A549 (cell line): ENCODE data around the gene SINHCAF. TPM values are rescaled to one million over a fixed set of nuclear protein-coding genes. Genes with fewer than 3 reads are reported as not detected.

Experiments used
- ATAC-seq, 2 experiments: fragments of 200-7000 bp in 1 of 2; fragments of >200 bp in 1 of 2; cut with Nextera tagmentation in 1 of 2; cut with Tn5 transposase in 1 of 2; 3 replicates each; pipeline versions ENCODE4 v1.8.0 to v1.9.1; 2018 to 2020; ENCODE audit warnings: mild to moderate bottlenecking in 1 of 2, moderate library complexity in 1 of 2
- CTCF ChIA-PET: fragments of 300-600 bp; sonication (Branson Sonifier 250); formaldehyde crosslinking; extraction: SDS; loops from one replicate; lab custom pipeline; 2021; ENCODE audit warnings: antibody characterized with exemption, inconsistent platforms; lab: Yijun Ruan, JAX
- POLR2A ChIA-PET: fragments of 350-600 bp; formaldehyde crosslinking; extraction: SDS; loops from one replicate; lab custom pipeline; 2021; ENCODE audit warnings: antibody characterized with exemption, inconsistent platforms; lab: Yijun Ruan, JAX
- DNase-seq, 2 experiments: peaks; one replicate each; pipeline versions ENCODE4 v3.0.0 to v3.0.0-alpha.2; 2011 to 2016; ENCODE audit warnings: low read depth in 1 of 2, low spot score in 1 of 2
- FAIRE-seq: peaks from 2 replicates; lab custom pipeline; 2011; peaks lifted over from hg19 to GRCh38; lab: Jason Lieb, UNC
- H3K27ac ChIP-seq, 2 experiments: fragments of >200 bp; sonication (Bioruptor Twin); formaldehyde crosslinking; 3 replicates each; pipeline ENCODE4 v1.5.1; 2016 to 2017
- H3K4me1 ChIP-seq: fragments of >200 bp; sonication (Bioruptor Twin); formaldehyde crosslinking; 3 replicates; pipeline ENCODE4 v1.6.1; 2016
- H3K4me2 ChIP-seq: fragments of >200 bp; sonication (Bioruptor Twin); formaldehyde crosslinking; 3 replicates; pipeline ENCODE4 v1.6.1; 2016
- H3K4me3 ChIP-seq: fragments of >200 bp; sonication (Bioruptor Twin); formaldehyde crosslinking; 3 replicates; pipeline ENCODE4 v1.5.1; 2016
- H3K9me3 ChIP-seq: fragments of >200 bp; sonication (Bioruptor Twin); formaldehyde crosslinking; 3 replicates; pipeline ENCODE4 v1.6.1; 2016
- BHLHE40 ChIP-seq: IDR thresholded peaks from 2 replicates; pipeline ENCODE4 v1.6.1; 2012; ENCODE audit warnings: low read depth, low read length, inconsistent platforms
- CBX2 ChIP-seq: fragments of 200-600 bp; sonication (generic); IDR thresholded peaks from 2 replicates; pipeline ENCODE4 v1.6.1; 2016; ENCODE audit warnings: low read depth, mild to moderate bottlenecking, borderline replicate concordance
- CHD2 ChIP-seq: fragments of 150-350 bp; IDR thresholded peaks from 2 replicates; pipeline ENCODE4 v1.6.1; 2014; ENCODE audit warnings: low read length; ENCODE audit not compliant: partially characterized antibody
- EHF ChIP-seq: fragments of 250-450 bp; sonication (Bioruptor Pico); IDR thresholded peaks from 2 replicates; pipeline ENCODE4 v1.5.0; 2020; ENCODE audit warnings: mild to moderate bottlenecking
- ELK1 ChIP-seq: fragments of 150-350 bp; IDR thresholded peaks from 2 replicates; pipeline ENCODE4 v1.6.1; 2014; ENCODE audit warnings: low read depth, mild to moderate bottlenecking, low read length
- EP300 ChIP-seq, 2 experiments: fragments of >200 bp; sonication (Bioruptor Twin); formaldehyde crosslinking; IDR thresholded peaks; 2 replicates in 1 of 2; 3 replicates in 1 of 2; pipeline ENCODE4 v1.6.1; 2016 to 2017
- FOSB ChIP-seq: fragments of 250-450 bp; sonication (Bioruptor Pico); IDR thresholded peaks from 2 replicates; pipeline ENCODE4 v1.5.0; 2020; ENCODE audit warnings: mild to moderate bottlenecking, moderate library complexity
- HMGXB4 ChIP-seq: fragments of 250-450 bp; sonication (Bioruptor Pico); IDR thresholded peaks from 2 replicates; pipeline ENCODE4 v1.5.0; 2021; ENCODE audit warnings: mild to moderate bottlenecking, moderate library complexity, borderline replicate concordance
- HOXA7 ChIP-seq: fragments of 250-450 bp; sonication (Bioruptor Pico); IDR thresholded peaks from 2 replicates; pipeline ENCODE4 v1.5.0; 2020; ENCODE audit warnings: mild to moderate bottlenecking, moderate library complexity
- KDM5A ChIP-seq: fragments of 200-600 bp; sonication (generic); IDR thresholded peaks from 2 replicates; pipeline ENCODE4 v1.6.1; 2016; ENCODE audit warnings: antibody characterized with exemption, mild to moderate bottlenecking
- MAFK ChIP-seq: fragments of 450-650 bp; IDR thresholded peaks from 2 replicates; pipeline ENCODE4 v1.6.1; 2014; ENCODE audit not compliant: partially characterized antibody
- MAZ ChIP-seq: fragments of 150-350 bp; IDR thresholded peaks from 2 replicates; pipeline ENCODE4 v1.6.1; 2014; ENCODE audit warnings: antibody characterized with exemption, low read depth, low read length, borderline replicate concordance
- MYC ChIP-seq: IDR thresholded peaks from 2 replicates; pipeline ENCODE4 v1.6.1; 2012; ENCODE audit warnings: mild to moderate bottlenecking, inconsistent platforms, low read length, improper control_type of control experiment, borderline replicate concordance
- PHF8 ChIP-seq: fragments of 200-600 bp; sonication (generic); IDR thresholded peaks from 2 replicates; pipeline ENCODE4 v1.6.1; 2016; ENCODE audit warnings: low read depth, mild to moderate bottlenecking, antibody characterized with exemption, moderate library complexity, borderline replicate concordance
- REST ChIP-seq: fragments of 200-600 bp; sonication (generic); IDR thresholded peaks from 2 replicates; pipeline ENCODE4 v1.6.1; 2016; ENCODE audit warnings: antibody characterized with exemption, mild to moderate bottlenecking, moderate library complexity
- RFX5 ChIP-seq: fragments of 450-650 bp; IDR thresholded peaks from 2 replicates; pipeline ENCODE4 v1.7.1; 2014; ENCODE audit warnings: antibody characterized with exemption, mild to moderate bottlenecking, moderate library complexity
- RNF2 ChIP-seq: fragments of 200-600 bp; sonication (generic); IDR thresholded peaks from 2 replicates; pipeline ENCODE4 v1.6.1; 2016; ENCODE audit warnings: low read depth, mild to moderate bottlenecking, antibody characterized with exemption, moderate library complexity, borderline replicate concordance
- SREBF2 ChIP-seq: fragments of 450-650 bp; IDR thresholded peaks from 2 replicates; pipeline ENCODE4 v1.6.1; 2014; ENCODE audit warnings: mild to moderate bottlenecking, moderate library complexity
- ZNF302 ChIP-seq: fragments of 250-450 bp; sonication (Bioruptor Pico); IDR thresholded peaks from 2 replicates; pipeline ENCODE4 v1.9.0; 2021; ENCODE audit warnings: inconsistent platforms, mild to moderate bottlenecking, moderate library complexity
- WGBS: methylation state at CpG from one replicate; pipeline ENCODE4 v1.1.6; 2017; ENCODE audit errors: missing lambda C conversion rate; 5-methylcytosine and 5-hydroxymethylcytosine counted together
- polyA plus RNA-seq, 4 experiments: library from polyadenylated mRNA; depleted of rRNA in 3 of 4; stranded (reverse); fragments of >200 nt; fragmentation: RNase III in 1 of 4; extraction: RNeasy Plus Mini Kit Qiagen cat#74134 plus additional on column Dnase treatment in 1 of 4; gene quantifications; 2 replicates in 3 of 4; 3 replicates in 1 of 4; pipeline ENCODE4 v1.2.3, GENCODE V29; 2011 to 2017
- TF ChIP-seq, protein P1 (sequence below): IDR thresholded peaks from 2 replicates; pipeline ENCODE4 v1.6.1; 2012; ENCODE audit warnings: low read depth, borderline replicate concordance
- TF ChIP-seq, protein P2 (sequence below): fragments of 250-450 bp; sonication (Bioruptor Pico); IDR thresholded peaks from 2 replicates; pipeline ENCODE4 v1.5.0; 2020; ENCODE audit warnings: low read depth, mild to moderate bottlenecking, moderate library complexity

The SINHCAF gene
- polyA plus RNA-seq, 2 of the 4 experiments (the other 2 are of a cell fraction) = 38.8 to 106 TPM

- Histone ChIP-seq H3K9me3 (no peaks in the 10 kb centered on the region), H3K4me2 (peak overlapping the region; percentile 86), H3K4me3 (peak overlapping the region; percentile 86)
- 68% methylated on average over 20 of the region's 20 CpGs for WGBS
- no peak for DNase-seq
- no peak for TF ChIP-seq MAZ
- no peak for TF ChIP-seq BHLHE40
- TF ChIP-seq, all 56 proteins: peak for 0
- Histone ChIP-seq H3K4me1 (peaks cover 16% of the 10 kb centered on the region), H3K27ac (peak overlapping the region in 1 of 2 experiments; percentile 97; a peak in 3 of 6 replicates)
- no peak for ATAC-seq
- CTCF ChIA-PET = interaction anchor here (0.9 to 1.4 kb wide), 2 partner anchors 13 to 27 kb away, joined by 3 to 4 read pairs; no protein-coding TSS in a partner anchor
- no peak for FAIRE-seq
- POLR2A ChIA-PET = interaction anchor here (0.6 to 1.2 kb wide), 13 partner anchors 7 to 422 kb away, joined by 3 to 11 read pairs (median 4); no protein-coding TSS in a partner anchor
Observed at GRCh38 chr12:31326736-31327659, 1.0 kb upstream of the SINHCAF start.

DNA sequence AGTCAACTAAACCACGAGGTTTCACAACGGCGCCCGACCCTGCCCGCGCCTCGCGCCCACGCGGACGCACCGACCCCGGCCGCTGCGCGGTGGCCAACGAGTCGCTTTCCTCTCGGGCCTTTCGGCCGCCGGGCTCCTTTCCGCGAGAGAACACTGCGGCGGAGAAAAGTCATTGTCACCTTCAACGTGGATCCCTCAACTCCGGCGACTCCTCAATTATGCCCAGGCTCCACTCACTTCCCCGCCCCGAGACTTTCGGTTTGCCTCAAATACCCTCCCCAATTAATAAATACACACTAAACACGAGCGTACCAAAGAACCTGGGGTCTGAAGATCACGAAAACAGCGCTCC is 450 bp downstream of the SINHCAF start:
- peaks cover 31% of the 10 kb centered on the region for H3K4me1 ChIP-seq
- under 1% methylated on average over 35 of the region's 36 CpGs for WGBS
- CTCF ChIA-PET = no interaction called here
- FAIRE-seq = no peak
- peak; percentile 2 to 5; a peak in 4 of 6 replicates for ATAC-seq
- peak overlapping the region; percentile 86 for H3K4me3 ChIP-seq
- peak overlapping the region; percentile 88 to 97 for H3K27ac ChIP-seq
- H3K4me2 ChIP-seq = peak overlapping the region; percentile 86
- no peaks in the 10 kb centered on the region for H3K9me3 ChIP-seq
- DNase-seq = peak in 1 of 2 experiments; percentile 19
- TF ChIP-seq FOSB (CRISPR knock-in tag) (peak; percentile 62; the same call in 1 of the 2 replicates), KDM5A (no peak), PHF8 (no peak), CBX2 (no peak), RNF2 (0 out of 2 replicates have a peak, but pooled peaks have one; percentile 46), HOXA7 (CRISPR knock-in tag) (peak; percentile 73; the same call in 1 of the 2 replicates), ELK1 (no peak), ZNF302 (CRISPR knock-in tag) (no peak), RFX5 (no peak), CHD2 (no peak), REST (no peak), EP300 (IDR thresholded peaks at IDR 0.05) (no peak), MYC (peak; percentile 47), BHLHE40 (no peak), MAFK (no peak), EHF (CRISPR knock-in tag) (no peak), HMGXB4 (CRISPR knock-in tag) (no peak), SREBF2 (no peak)
- TF ChIP-seq, protein P1, sequence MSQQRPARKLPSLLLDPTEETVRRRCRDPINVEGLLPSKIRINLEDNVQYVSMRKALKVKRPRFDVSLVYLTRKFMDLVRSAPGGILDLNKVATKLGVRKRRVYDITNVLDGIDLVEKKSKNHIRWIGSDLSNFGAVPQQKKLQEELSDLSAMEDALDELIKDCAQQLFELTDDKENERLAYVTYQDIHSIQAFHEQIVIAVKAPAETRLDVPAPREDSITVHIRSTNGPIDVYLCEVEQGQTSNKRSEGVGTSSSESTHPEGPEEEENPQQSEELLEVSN = no peak
- TF ChIP-seq, protein P2, sequence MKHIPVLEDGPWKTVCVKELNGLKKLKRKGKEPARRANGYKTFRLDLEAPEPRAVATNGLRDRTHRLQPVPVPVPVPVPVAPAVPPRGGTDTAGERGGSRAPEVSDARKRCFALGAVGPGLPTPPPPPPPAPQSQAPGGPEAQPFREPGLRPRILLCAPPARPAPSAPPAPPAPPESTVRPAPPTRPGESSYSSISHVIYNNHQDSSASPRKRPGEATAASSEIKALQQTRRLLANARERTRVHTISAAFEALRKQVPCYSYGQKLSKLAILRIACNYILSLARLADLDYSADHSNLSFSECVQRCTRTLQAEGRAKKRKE = 0 out of 2 replicates have a peak, but pooled peaks have one; percentile 68
- POLR2A ChIA-PET = interaction anchor here (0.9 to 1.2 kb wide), 5 partner anchors 10 to 424 kb away, joined by 3 to 11 read pairs (median 4); no protein-coding TSS in a partner anchor
